Inferior parietal cortex (tissue), 1 donor: Measurements from ENCODE around the gene MRTFA.
"Not testable (repeated sequence)": the region's sequence is repeated elsewhere in the genome, so short reads cannot be mapped to it uniquely, and the experiment has no call there.

Experiments used
- DNase-seq: peaks from one replicate; pipeline ENCODE4 v3.0.0-alpha.2; 2016; ENCODE audit errors: extremely low spot score

Gene MRTFA

GRCh38 chr22:40627612-40628011 is 8.9 kb downstream of the MRTFA start:
- no peak for DNase-seq

GRCh38 chr22:40626851-40627250 is 9.7 kb downstream of the MRTFA start:
- no peak for DNase-seq

GRCh38 chr22:40625794-40626193 is 10.7 kb downstream of the MRTFA start:
- DNase-seq = not testable (repeated sequence)

DNA sequence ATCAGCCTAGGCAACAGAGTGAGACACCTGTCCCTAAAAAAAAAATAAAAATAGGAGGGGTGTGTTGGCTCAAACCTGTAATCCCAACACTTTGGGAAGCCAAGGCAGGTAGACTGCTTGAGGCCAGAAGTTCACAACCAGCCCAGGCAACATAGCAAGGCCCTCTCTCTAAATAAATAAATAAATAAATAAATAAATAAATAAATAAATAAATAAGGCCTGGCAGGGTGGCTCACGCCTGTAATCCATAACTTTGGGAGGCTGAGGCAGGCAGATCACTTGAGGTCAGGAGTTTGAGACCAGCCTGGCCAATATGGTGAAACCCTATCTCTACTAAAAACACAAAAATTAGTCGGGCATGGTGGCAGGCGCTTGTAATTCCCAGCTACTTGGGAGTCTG is 11.2 kb downstream of the MRTFA start:
- DNase-seq = not testable (repeated sequence)

- DNase-seq = no peak
Observed at GRCh38 chr22:40624770-40625169, 11.7 kb downstream of the MRTFA start.

- no peak for DNase-seq
Observed at GRCh38 chr22:40621309-40622151, 15.0 kb downstream of the MRTFA start.

- DNase-seq = no peak
Observed at GRCh38 chr22:40620464-40621046, 16.0 kb downstream of the MRTFA start.

GRCh38 chr22:40618400-40618799 is 18.1 kb downstream of the MRTFA start:
- DNase-seq = no peak

DNA sequence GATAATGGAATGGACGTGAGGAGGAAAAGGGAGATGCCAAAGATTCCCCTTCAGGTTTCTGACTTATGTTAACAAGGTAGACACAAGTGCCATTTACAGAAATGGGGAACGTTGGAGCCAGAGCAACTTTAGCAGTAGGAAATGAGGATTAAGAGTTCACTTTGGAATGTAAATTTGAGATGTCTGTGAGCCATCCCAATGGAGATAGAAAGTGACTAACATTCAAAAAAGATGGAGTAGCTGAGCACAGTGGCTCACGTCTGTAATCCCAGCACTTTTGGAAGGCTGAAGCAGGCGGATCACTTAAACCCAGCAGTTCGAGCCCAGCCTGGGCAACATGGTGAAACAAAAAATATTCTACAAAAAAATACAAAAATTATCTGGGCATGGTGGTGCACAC is 19.9 kb downstream of the MRTFA start:
- no peak for DNase-seq

GRCh38 chr22:40613067-40613466 is 23.5 kb downstream of the MRTFA start:
- no peak for DNase-seq

DNA sequence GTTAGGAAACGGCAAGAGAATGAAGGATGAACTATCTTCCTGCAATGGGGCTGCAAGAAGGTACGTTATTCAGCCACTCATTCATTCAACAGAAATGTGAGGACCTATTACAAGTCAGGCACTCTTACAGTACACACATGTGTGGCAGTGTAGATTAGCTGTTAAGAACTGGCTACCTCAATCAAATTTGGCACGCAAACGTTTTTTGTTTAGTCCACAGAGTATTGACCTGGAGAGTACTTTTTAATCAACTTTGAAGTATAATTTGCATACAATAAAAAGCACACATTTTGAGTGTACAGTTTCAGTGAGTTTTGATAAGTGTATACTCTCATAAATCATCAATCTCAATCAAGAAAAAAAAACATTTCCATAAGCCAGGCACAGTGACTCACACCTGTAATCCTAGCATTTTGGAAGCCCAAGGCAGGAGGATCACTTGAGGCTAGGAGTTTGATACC is 24.2 kb downstream of the MRTFA start:
- DNase-seq = no peak

GRCh38 chr22:40611606-40612005 is 24.9 kb downstream of the MRTFA start:
- DNase-seq = no peak

DNA sequence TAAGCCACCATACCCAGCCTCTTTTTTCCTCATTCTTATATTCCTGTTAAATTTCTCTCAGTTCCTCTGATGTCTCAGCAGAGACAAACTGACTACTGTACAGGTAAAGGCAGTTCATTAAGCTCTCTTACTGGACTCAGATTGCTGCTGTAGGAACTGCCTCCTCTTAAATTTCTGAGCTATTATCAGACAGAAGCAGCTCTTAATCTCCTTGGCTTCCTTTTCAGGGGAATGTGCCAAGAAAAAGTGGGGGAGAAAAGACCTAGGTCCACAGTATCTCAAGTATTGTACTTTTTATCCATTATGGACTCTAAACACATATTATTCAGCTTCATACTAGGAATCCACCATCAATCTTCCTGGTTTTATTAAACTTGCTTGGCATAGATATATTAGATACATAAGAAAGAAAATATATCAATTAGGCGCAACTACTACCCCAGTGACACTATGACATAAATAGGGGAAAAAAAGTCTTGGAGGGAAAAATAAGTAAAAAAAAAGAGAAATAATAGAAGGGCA is 26.1 kb downstream of the MRTFA start:
- DNase-seq = no peak

GRCh38 chr22:40609216-40609615 is 27.3 kb downstream of the MRTFA start:
- DNase-seq = no peak

DNA sequence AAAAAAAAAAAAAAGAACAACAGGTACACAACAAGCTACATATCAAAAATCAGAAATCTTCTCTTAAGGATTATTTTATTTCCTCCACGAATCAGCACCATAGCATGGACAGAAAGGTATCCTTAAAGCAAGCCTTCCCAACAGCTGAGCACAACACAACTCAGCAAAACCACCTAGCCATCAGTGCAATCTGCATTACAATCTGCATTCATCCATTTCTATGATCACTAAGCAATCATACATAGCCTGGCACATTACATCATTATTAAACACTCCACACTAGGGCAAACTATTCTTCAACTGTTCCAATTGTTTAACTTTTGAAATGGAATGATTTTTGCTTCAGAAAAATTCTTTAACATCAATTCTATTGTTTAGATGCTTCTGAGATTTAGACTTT is 29.0 kb downstream of the MRTFA start:
- no peak for DNase-seq

DNA sequence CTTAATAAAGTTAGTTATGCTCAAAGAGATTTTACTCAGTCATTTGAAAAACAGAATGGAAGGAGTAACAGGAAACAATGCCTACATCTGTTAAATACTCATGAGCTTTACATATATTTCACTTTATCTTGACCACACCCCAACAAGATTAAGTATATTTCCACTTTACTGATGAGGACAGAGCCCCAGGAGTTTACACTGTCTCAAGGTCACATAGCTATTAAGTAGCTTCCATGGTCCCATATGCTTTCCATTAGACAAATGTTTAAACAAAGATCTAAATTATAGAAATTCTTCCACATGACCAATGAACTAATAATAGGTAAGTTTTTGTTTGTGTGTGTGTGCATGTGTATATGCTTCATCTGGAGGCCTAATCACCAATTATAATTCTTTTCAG is 30.2 kb downstream of the MRTFA start:
- DNase-seq = no peak

DNA sequence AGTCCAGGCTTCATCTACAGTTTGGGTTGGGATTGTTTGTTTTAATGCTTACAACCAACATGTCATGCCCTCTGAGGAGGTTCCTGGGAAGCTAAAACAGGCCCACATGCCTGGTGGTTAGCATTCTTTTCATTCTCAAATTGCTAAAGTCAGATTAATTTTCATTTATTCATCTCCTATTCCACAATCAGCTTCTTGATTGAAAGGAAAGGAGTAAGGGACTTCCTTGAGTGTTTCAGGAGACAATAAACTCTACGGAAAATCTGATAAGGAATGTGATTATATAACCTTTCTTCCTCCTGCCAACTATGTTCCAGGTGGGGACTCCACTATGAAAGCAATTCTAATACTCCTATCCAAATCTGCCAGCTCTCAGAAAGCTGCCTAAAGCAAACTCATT is 30.8 kb downstream of the MRTFA start:
- DNase-seq = no peak

GRCh38 chr22:40603088-40603605 is 33.4 kb downstream of the MRTFA start:
- DNase-seq = no peak

DNA sequence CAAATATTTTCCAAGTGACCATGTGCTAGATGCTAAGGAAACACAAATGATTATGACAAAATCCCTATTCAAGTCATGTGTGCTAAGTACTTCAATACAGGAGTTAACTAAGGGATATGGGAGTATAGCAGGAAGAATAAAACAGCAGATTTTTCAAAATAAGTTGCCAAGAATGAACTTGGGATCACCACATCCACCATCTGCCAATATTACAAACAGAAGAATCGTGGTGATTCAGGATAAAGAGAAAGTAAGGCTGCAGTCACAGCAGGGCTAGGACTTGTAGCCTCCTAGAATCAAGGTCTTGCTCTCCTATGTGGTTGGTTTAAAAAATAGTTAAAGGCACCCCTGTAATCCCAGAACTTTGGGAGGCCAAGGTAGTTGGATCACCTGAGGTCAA is 34.3 kb downstream of the MRTFA start:
- DNase-seq = no peak

DNA sequence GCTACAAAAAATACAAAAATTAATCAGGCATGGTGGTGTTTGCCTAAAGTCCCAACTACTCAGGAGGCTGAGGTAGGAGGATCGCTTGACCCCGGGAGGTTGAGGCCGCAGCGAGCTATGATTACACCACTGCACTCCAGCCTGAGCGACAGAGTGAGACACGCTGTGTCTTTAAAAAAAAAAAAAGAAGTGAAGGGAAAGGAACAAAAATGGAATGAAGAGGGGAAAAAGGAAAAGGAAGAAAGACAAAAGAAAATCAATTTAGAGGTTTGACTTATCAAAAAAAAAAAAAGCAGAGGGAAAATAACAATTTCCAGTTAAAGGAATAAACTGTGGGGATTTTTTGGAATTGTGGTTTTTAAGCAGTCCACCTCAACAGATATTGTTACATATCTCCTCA is 36.8 kb downstream of the MRTFA start:
- no peak for DNase-seq

DNA sequence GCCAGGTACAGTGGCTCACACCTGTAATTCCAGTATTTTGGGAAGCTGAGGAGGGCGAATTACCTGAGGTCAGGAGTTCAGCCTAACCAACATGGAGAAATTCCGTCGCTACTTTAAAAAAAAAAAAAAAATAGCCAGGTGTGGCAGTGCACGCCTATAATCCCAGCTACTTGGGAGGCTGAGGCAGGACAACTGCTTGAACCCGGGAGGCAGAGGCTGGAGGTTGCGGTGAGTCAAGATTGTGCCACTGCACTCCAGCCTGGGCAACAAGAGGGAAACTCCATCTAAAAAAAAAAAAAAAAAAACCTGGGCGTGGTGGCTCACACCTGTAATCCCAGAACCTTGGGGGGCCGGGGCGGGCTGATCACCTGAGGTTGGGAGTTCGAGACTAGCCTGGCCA is 37.8 kb downstream of the MRTFA start:
- not testable (repeated sequence) for DNase-seq

- peak; percentile 36 for DNase-seq
Observed at GRCh38 chr22:40597526-40598430, 38.7 kb downstream of the MRTFA start.
